OCI-LY3 (cell line): ENCODE data around the gene DNAH17.

Source experiments
- H2AFZ ChIP-seq: fragments of 200-600, 300-600 bp; shearing (Covaris generic); 2 replicates; pipeline ENCODE4 v1.6.0; 2014; ENCODE audit warnings: antibody characterized with exemption, low read depth, low read length
- H3K27ac ChIP-seq: fragments of 200-600, 300-600 bp; sonication (generic); 2 replicates; pipeline ENCODE4 v1.5.1; 2014; ENCODE audit warnings: mild to moderate bottlenecking, low read length, moderate library complexity, mixed read lengths
- H3K27me3 ChIP-seq: fragments of 200-600, 300-600 bp; sonication (generic); 2 replicates; pipeline ENCODE4 v1.6.1; 2014; ENCODE audit warnings: low read depth, low read length, mixed read lengths
- H3K36me3 ChIP-seq: fragments of 200-600, 300-600 bp; sonication (generic); replicated peaks from 2 replicates; pipeline ENCODE3; 2014; ENCODE audit warnings: low read depth, low read length, mixed read lengths
- H3K4me1 ChIP-seq: fragments of 300-600, 200-600 bp; sonication (generic); 2 replicates; pipeline ENCODE4 v1.6.1; 2014; ENCODE audit warnings: low read length, mixed read lengths
- H3K4me2 ChIP-seq: fragments of 200-600, 300-600 bp; sonication (generic); 2 replicates; pipeline ENCODE4 v1.6.1; 2014; ENCODE audit warnings: low read length, mixed read lengths
- H3K4me3 ChIP-seq: fragments of 300-600, 200-600 bp; sonication (generic); 2 replicates; pipeline ENCODE4 v1.5.1; 2014; ENCODE audit warnings: antibody characterized with exemption, mild to moderate bottlenecking, low read length, moderate library complexity
- H3K79me2 ChIP-seq: fragments of 300-600, 200-600 bp; shearing (Covaris generic); 2 replicates; pipeline ENCODE4 v1.6.1; 2014; ENCODE audit warnings: mild to moderate bottlenecking, low read length, mixed read lengths
- H3K9ac ChIP-seq: fragments of 300-600, 200-600 bp; shearing (Covaris generic); 2 replicates; pipeline ENCODE4 v1.6.0; 2014; ENCODE audit warnings: mild to moderate bottlenecking, low read length, moderate library complexity
- H3K9me3 ChIP-seq: fragments of 200-600, 300-600 bp; shearing (Covaris generic); 2 replicates; pipeline ENCODE4 v1.6.1; 2014; ENCODE audit warnings: low read length, mixed read lengths; ENCODE audit not compliant: insufficient read depth
- H4K20me1 ChIP-seq: fragments of 200-600, 300-600 bp; sonication (generic); 2 replicates; pipeline ENCODE4 v1.6.1; 2016; ENCODE audit warnings: low read length, mixed read lengths; ENCODE audit not compliant: insufficient read depth
- CTCF ChIP-seq: fragments of 200-600, 300-600 bp; sonication (generic); IDR thresholded peaks from 2 replicates; pipeline ENCODE4 v1.5.1; 2014; ENCODE audit warnings: antibody characterized with exemption, low read length, low read depth
- EZH2phosphoT487 ChIP-seq: fragments of 200-600 bp; shearing (Covaris generic); IDR thresholded peaks from 2 replicates; pipeline ENCODE4 v1.6.1; 2018; ENCODE audit warnings: antibody characterized with exemption, mixed run types, low read depth

Gene DNAH17

DNA sequence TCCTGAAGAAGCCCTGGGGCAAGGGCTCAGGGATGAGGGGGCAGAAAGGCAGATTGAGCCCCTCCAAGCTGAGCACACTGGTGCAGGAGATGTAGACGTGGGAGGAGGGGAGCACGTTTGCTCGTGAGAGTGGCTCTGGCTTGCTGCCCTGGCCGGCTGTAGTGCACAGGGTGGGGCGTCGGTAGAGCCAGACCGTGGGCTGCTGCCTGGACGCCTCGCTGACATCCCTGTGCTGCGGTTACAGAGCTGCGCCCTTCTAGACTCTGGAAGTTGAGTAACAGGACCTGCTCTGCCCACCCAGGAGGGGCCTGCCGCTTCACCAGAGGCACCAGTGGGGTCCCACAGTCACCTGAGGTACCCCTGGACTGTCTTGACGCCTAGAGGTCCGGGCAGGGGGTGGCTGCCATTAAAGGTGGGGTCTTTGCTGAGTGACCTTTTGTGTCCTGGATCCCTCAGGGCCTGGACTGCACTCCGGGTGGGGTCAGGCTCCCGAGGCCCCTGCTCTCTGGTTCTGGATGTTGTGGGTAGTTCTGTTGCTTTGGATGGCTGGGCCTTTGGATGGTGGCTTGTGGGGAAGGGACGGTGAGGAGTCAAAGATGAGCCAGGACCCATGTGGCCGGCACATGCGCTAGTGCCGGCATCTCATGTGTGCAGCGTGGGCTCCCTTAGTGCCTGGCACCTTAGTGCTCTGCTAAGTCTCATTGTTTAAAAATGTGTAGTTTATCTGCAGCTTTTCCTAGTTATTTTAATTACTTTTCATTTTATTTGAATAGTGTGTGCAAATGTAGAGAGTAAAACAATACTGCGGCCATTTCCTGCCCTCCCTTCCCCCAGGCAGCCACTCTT lies 157.0 kb downstream of the DNAH17 start:
- Histone ChIP-seq H3K4me1 (no peaks in the 10 kb centered on the region), H2AFZ (no peak overlapping the region), H3K9ac (no peak overlapping the region), H3K79me2 (peaks cover 34% of the 10 kb centered on the region; the same call in 1 of the 2 replicates), H3K4me2 (no peak overlapping the region), H3K4me3 (no peak overlapping the region), H3K36me3 (peaks cover 86% of the 10 kb centered on the region), H3K9me3 (no peaks in the 10 kb centered on the region), H3K27me3 (no peaks in the 10 kb centered on the region), H3K27ac (no peak overlapping the region), H4K20me1 (peaks cover 47% of the 10 kb centered on the region)
- no peak for TF ChIP-seq CTCF
- no peak for TF ChIP-seq EZH2phosphoT487

- H3K4me3 ChIP-seq: no peak overlapping the region
- H3K36me3 ChIP-seq: peaks cover 76% of the 10 kb centered on the region
- H3K9me3 ChIP-seq: no peaks in the 10 kb centered on the region
- H4K20me1 ChIP-seq: peaks cover 57% of the 10 kb centered on the region
- peaks cover 44% of the 10 kb centered on the region; the same call in 1 of the 2 replicates for H3K79me2 ChIP-seq
- no peak overlapping the region for H3K4me2 ChIP-seq
- no peak for TF ChIP-seq CTCF
- TF ChIP-seq EZH2phosphoT487: no peak
- H3K9ac ChIP-seq: no peak overlapping the region
- no peak overlapping the region for H3K27ac ChIP-seq
- H3K4me1 ChIP-seq: no peaks in the 10 kb centered on the region
- no peaks in the 10 kb centered on the region for H3K27me3 ChIP-seq
- H2AFZ ChIP-seq: no peak overlapping the region
These were observed 158.7 kb downstream of the DNAH17 start for GRCh38 chr17:78418326-78419026.

DNA sequence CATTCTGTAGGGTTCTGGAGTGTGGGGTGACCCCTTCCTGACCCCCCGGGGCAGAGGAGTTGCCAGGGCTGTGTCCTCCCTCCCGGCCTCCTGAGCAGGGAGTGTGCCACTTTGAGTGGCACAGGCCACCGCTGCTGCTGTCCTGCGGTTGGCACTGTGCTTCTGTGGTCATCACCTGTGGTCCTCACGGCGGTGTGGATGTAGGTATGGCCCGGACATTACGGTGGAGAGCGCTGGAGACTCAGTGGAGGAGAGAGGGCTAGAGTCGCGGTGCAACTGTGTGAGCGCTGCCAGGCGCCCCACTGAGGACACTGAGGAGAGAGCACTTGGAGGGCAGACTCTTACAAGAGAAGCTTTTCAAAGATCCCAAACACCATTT lies 159.7 kb downstream of the DNAH17 start:
- Histone ChIP-seq H3K4me1 (no peaks in the 10 kb centered on the region), H3K9me3 (no peaks in the 10 kb centered on the region), H4K20me1 (peaks cover 63% of the 10 kb centered on the region), H3K4me3 (no peak overlapping the region), H3K36me3 (peaks cover 74% of the 10 kb centered on the region), H3K9ac (no peak overlapping the region), H2AFZ (no peak overlapping the region), H3K4me2 (no peak overlapping the region), H3K27me3 (no peaks in the 10 kb centered on the region), H3K79me2 (peaks cover 52% of the 10 kb centered on the region), H3K27ac (no peak overlapping the region)
- TF ChIP-seq CTCF (no peak), EZH2phosphoT487 (no peak)

GRCh38 chr17:78416791-78417530 lies 160.2 kb downstream of the DNAH17 start:
- Histone ChIP-seq H3K79me2 (peaks cover 53% of the 10 kb centered on the region), H3K9me3 (no peaks in the 10 kb centered on the region), H3K4me1 (no peaks in the 10 kb centered on the region), H4K20me1 (peaks cover 65% of the 10 kb centered on the region), H3K4me3 (no peak overlapping the region), H3K27me3 (no peaks in the 10 kb centered on the region), H3K27ac (no peak overlapping the region), H3K36me3 (peaks cover 75% of the 10 kb centered on the region), H3K9ac (no peak overlapping the region), H3K4me2 (no peak overlapping the region), H2AFZ (no peak overlapping the region)
- TF ChIP-seq CTCF (no peak), EZH2phosphoT487 (no peak)
